Heart left ventricle (tissue), 13 donors: ENCODE data around the gene ZDHHC4.
"Not testable (repeated sequence)": the region's sequence is repeated elsewhere in the genome, so short reads cannot be mapped to it uniquely, and the experiment has no call there.

ENCODE experiments used
- POLR2A ChIP-seq, 2 donors: fragments of 450-650 bp; IDR thresholded peaks; one replicate each; pipeline ENCODE4 v1.6.1; 2017; ENCODE audit warnings: antibody characterized with exemption in 2 of 2, mild to moderate bottlenecking in 2 of 2, moderate library complexity in 2 of 2
- TF ChIP-seq, protein P1 (sequence below), 12 donors: fragments of 200-600 bp; sonication (generic) in 4 of 12; IDR thresholded peaks; one replicate each; pipeline versions ENCODE4 v1.5.0 to v1.8.0; 2018 to 2022; ENCODE audit warnings: antibody characterized with exemption in 12 of 12, mild to moderate bottlenecking in 5 of 12
- donor health status: ischemic (EF 13 %, LVEDD 7.1; RV severe dilation, severe dysfunction).
- donor health status: DM: no; HTN: yes; CAD: no.
- donor health status: DM: no; HTN: no; CAD: no.
- donor health status: ischemic (EF 25% LVEDD 6.9; RV normal size, moderate dysfunction).
- donor health status: ischemic (EF 25% LVEDD 5.7; RV mildly dilated, moderate dysfunction).
- donor health status: ischemic (EF 35%, LVEDD 5.7; RV mildly dilated, moderate dysfunction).
- donor health status: nonischemic (EF 11% LVEDD 7.7; RV severe dilation, severe dysfunction).
- donor health status: DM: yes; HTN: yes; CAD: no.
- donor health status: PGD.
- donor health status: ischemic (EF 29% LVEDD 5.4; RV normal size, mild dysfunction).
- donor health status: nonischemic (EF 23%, LVEDD 6.1; RV moderate dilation, normal function).

DNA sequence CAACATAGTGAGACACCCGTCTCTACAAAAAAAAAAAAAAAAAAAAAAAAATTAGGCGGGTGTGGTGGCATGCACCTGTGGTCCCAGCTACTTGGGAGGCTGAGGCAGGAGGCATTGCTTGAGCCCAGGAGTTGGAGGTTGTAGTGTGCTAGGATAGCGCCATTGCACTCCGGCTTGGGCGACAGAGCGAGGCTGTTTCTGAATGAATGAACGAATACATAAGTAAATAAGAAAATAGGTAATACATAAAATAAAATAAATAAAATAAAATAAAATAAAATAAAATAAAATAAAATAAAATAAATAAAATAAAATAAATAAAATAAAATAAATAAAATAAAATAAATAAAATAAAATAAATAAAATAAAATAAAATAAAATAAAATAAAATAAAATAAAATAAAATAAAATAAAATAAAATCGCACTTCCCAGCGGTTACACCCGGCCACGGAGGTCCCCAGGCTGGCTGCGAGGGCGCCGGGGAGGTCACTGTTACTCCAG, 336 bp upstream of the ZDHHC4 start:
- not testable (repeated sequence) for TF ChIP-seq POLR2A (IDR thresholded peaks at IDR 0.05)
- TF ChIP-seq, protein P1, sequence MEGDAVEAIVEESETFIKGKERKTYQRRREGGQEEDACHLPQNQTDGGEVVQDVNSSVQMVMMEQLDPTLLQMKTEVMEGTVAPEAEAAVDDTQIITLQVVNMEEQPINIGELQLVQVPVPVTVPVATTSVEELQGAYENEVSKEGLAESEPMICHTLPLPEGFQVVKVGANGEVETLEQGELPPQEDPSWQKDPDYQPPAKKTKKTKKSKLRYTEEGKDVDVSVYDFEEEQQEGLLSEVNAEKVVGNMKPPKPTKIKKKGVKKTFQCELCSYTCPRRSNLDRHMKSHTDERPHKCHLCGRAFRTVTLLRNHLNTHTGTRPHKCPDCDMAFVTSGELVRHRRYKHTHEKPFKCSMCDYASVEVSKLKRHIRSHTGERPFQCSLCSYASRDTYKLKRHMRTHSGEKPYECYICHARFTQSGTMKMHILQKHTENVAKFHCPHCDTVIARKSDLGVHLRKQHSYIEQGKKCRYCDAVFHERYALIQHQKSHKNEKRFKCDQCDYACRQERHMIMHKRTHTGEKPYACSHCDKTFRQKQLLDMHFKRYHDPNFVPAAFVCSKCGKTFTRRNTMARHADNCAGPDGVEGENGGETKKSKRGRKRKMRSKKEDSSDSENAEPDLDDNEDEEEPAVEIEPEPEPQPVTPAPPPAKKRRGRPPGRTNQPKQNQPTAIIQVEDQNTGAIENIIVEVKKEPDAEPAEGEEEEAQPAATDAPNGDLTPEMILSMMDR (IDR thresholded peaks at IDR 0.05), result not testable (repeated sequence)
